ENCODE results near the gene LGALS9.
"Not testable (repeated sequence)": the region's sequence is repeated elsewhere in the genome, so short reads cannot be mapped to it uniquely, and the experiment has no call there.

LGALS9 gene

DNA sequence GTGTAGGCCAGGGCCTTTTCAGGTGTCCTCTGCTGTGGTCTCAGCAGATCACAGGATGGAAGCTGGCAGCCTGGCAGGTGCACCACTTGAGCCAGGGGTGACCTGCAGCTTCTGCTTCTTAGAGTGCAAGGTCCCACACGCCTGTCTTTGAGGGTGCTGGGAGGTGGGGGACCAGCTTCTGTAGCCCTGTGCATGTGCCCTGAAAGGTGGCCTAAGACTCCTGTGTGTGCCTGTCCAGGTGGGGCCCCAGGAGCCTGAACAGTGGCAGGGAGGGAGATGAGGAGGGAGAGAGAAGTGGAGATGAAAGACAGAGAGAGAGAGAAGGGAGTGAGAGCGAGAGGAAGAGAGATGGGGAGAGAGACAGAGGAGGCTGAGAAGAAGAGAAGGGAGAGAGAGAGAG, 46.2 kb downstream of the LGALS9 start:
- Histone ChIP-seq H3K27me3 (ENCODE audit: low read depth, low read length) (peaks cover 9% of the 10 kb centered on the region), H3K4me2 (ENCODE audit: low read length) (no peak overlapping the region), H3K9me3 (ENCODE audit: insufficient read depth, low read length) (no peaks in the 10 kb centered on the region), H3K36me3 (replicated peaks; ENCODE audit: low read depth, low read length) (no peaks in the 10 kb centered on the region), H3K9ac (ENCODE audit: low read length) (no peak overlapping the region), H3K79me2 (ENCODE audit: low read length) (no peaks in the 10 kb centered on the region), H3K27ac (ENCODE audit: low read length) (no peak overlapping the region), H3K4me3 (ENCODE audit: low read length) (no peak overlapping the region), H2AFZ (ENCODE audit: low read depth, low read length) (no peak overlapping the region), H4K20me1 (ENCODE audit: insufficient read depth, low read length) (no peaks in the 10 kb centered on the region), H3K4me1 (ENCODE audit: low read length) (no peaks in the 10 kb centered on the region)
- TF ChIP-seq, protein P1, sequence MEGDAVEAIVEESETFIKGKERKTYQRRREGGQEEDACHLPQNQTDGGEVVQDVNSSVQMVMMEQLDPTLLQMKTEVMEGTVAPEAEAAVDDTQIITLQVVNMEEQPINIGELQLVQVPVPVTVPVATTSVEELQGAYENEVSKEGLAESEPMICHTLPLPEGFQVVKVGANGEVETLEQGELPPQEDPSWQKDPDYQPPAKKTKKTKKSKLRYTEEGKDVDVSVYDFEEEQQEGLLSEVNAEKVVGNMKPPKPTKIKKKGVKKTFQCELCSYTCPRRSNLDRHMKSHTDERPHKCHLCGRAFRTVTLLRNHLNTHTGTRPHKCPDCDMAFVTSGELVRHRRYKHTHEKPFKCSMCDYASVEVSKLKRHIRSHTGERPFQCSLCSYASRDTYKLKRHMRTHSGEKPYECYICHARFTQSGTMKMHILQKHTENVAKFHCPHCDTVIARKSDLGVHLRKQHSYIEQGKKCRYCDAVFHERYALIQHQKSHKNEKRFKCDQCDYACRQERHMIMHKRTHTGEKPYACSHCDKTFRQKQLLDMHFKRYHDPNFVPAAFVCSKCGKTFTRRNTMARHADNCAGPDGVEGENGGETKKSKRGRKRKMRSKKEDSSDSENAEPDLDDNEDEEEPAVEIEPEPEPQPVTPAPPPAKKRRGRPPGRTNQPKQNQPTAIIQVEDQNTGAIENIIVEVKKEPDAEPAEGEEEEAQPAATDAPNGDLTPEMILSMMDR (IDR thresholded peaks at IDR 0.05; ENCODE audit: low read depth, low read length) = no peak
- no peak for TF ChIP-seq EZH2phosphoT487 (IDR thresholded peaks at IDR 0.05; ENCODE audit: low read depth)

- not testable (repeated sequence) for H3K4me2 ChIP-seq (ENCODE audit: low read length); H3K27me3 ChIP-seq (ENCODE audit: low read depth, low read length); H3K36me3 ChIP-seq (replicated peaks; ENCODE audit: low read depth, low read length); H2AFZ ChIP-seq (ENCODE audit: low read depth, low read length); H3K4me3 ChIP-seq (ENCODE audit: low read length); H4K20me1 ChIP-seq (ENCODE audit: insufficient read depth, low read length); H3K9me3 ChIP-seq (ENCODE audit: insufficient read depth, low read length); H3K79me2 ChIP-seq (ENCODE audit: low read length); H3K9ac ChIP-seq (ENCODE audit: low read length); H3K27ac ChIP-seq (ENCODE audit: low read length); H3K4me1 ChIP-seq (ENCODE audit: low read length)
Measured at GRCh38 chr17:27686322-27686721, 55.3 kb downstream of the LGALS9 start.

DNA sequence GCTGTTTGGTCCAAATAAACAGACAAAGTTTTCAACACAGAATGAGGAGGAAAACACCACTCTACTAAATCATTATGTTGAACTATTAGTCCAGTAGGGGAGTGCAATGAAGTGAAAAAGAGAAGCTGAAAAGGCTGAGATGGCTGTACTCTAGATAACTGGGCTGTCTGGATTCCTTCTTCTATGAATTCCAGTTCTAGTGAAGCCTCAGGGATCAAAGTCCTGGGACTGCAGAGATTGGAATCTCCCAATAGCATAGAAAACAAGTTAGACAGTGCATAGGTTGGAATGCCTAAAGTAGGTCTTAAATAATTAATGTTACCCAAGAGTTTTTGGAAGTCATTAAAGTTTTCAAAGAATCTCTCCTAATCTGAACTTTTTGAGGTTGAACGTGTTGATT, 59.9 kb downstream of the LGALS9 start:
- Histone ChIP-seq H3K36me3 (replicated peaks; ENCODE audit: low read depth, low read length) (no peaks in the 10 kb centered on the region), H3K27ac (ENCODE audit: low read length) (no peak overlapping the region), H3K79me2 (ENCODE audit: low read length) (no peaks in the 10 kb centered on the region), H3K9ac (ENCODE audit: low read length) (no peak overlapping the region), H3K4me1 (ENCODE audit: low read length) (no peaks in the 10 kb centered on the region), H3K9me3 (ENCODE audit: insufficient read depth, low read length) (no peaks in the 10 kb centered on the region), H3K4me3 (ENCODE audit: low read length) (no peak overlapping the region), H3K4me2 (ENCODE audit: low read length) (no peak overlapping the region), H2AFZ (ENCODE audit: low read depth, low read length) (no peak overlapping the region), H4K20me1 (ENCODE audit: insufficient read depth, low read length) (no peaks in the 10 kb centered on the region), H3K27me3 (ENCODE audit: low read depth, low read length) (no peaks in the 10 kb centered on the region)
- no peak for TF ChIP-seq EZH2phosphoT487 (IDR thresholded peaks at IDR 0.05; ENCODE audit: low read depth)
- TF ChIP-seq, protein P1 (IDR thresholded peaks at IDR 0.05; ENCODE audit: low read depth, low read length) = no peak

- not testable (repeated sequence) for H3K9ac ChIP-seq (ENCODE audit: low read length); H2AFZ ChIP-seq (ENCODE audit: low read depth, low read length); H3K27ac ChIP-seq (ENCODE audit: low read length)
Measured at GRCh38 chr17:27695254-27695814, 64.3 kb downstream of the LGALS9 start.

More at GRCh38 chr17:27695254-27695814, 64.3 kb downstream of the LGALS9 start:
- H3K79me2 ChIP-seq (ENCODE audit: low read length); H3K4me2 ChIP-seq (ENCODE audit: low read length); H3K4me3 ChIP-seq (ENCODE audit: low read length); H3K4me1 ChIP-seq (ENCODE audit: low read length); H3K36me3 ChIP-seq (replicated peaks; ENCODE audit: low read depth, low read length); H3K27me3 ChIP-seq (ENCODE audit: low read depth, low read length); H3K9me3 ChIP-seq (ENCODE audit: insufficient read depth, low read length); H4K20me1 ChIP-seq (ENCODE audit: insufficient read depth, low read length): not testable (repeated sequence)
